Measurements from ENCODE around the gene SYNGAP1. TPM values are rescaled to one million over a fixed set of nuclear protein-coding genes. Genes with fewer than 3 reads are reported as not detected.
"Not testable (repeated sequence)": the region's sequence is repeated elsewhere in the genome, so short reads cannot be mapped to it uniquely, and the experiment has no call there.

Gene SYNGAP1
- total RNA-seq, 8 experiments from 2014 or later = 5.4 to 21.0 (median 12.9) TPM

DNA sequence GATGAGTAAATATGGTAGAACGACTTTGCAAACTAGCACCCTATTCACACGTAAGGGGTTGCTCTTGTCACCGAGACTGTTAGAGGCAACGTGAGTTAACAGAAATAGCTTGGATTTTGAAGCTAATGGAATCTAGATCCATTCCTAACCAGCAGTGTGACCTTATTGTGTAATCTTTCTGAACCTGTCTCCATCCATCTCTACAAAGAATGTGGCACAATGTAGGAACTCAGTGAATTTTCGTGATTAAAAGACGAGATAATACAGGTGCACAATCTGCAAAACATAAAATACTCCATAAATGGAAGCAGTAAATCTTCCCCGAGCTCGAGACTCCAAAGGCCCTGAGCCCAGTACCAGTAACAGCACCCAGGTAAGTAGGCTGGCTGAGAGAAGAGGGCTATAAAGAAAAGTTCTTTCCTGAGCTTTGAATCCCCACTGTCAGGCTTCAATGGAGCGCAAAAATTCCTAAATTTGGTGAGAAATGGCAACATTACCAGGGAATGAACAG lies 29.0 kb upstream of the SYNGAP1 start:
- peak overlapping the region; percentile 48 to 86 for H3K27ac ChIP-seq
- in situ Hi-C loops (cut with MboI; ENCODE audit: low pct_unique_long_range_greater_than_20kb in 2 of 9, low sequenced_read_pairs in 9 of 9, unreplicated experiment in 9 of 9) = no loop called here
- peak overlapping the region in 3 of 5 donors; percentile 6 to 57 (median 7) for H3K4me3 ChIP-seq
- peaks cover 3 to 10% of the 10 kb centered on the region in 2 donors for H3K4me1 ChIP-seq (replicated peaks in 1 of 2)
- WGBS, 10 experiments = 61 to 96% (median 77%) methylated on average over 3 to 9 of the region's 9 CpGs; no CpG with 5 or more reads in 2 of the 10 experiments
- no peak for ATAC-seq (replicated peaks in 6 of 8)

DNA sequence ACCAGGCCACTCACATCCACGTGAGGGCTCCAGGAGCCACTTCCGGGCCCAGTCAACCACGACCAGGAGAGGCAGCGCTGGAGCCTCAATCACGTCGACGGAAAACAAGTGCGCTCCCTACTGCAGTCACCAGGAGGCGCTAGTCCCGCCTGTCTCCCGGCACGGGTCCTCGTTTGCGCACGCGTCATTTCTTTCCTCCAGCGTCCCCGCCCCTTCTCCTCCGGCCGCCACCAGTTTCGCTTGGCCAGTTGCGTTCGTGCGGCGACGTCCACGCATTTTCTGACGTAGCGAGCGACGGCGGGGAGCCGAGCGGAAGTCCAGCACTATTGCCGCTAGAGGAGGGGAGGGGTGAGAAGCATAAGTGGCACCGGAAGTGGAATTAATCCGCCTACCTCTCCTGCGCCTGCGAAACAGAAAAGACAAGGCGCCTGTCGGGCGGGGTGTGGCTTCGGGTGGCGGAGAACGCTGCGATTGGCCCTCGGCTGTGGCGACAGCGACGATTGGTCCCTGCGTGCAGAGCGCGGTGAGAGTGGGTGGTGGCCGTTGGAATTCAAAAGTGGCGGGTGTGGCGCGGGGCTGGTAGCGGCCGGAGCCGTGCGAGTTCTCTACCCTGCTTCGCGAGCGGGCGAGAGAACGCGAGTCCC lies 28.5 kb upstream of the SYNGAP1 start, which contains the start of gene KIFC1:
KIFC1 (plus strand) TSS at position 546 of the 644 bp plus-strand sequence. CDS start 163 bp downstream, outside the sequence.
- in situ Hi-C loops (cut with MboI; ENCODE audit: low pct_unique_long_range_greater_than_20kb in 2 of 9, low sequenced_read_pairs in 9 of 9, unreplicated experiment in 9 of 9) = no loop called here
- Histone ChIP-seq H3K4me3 (peak within 1 kb of the TSS; percentile 44 to 57 (median 49)), H3K4me1 (replicated peaks in 1 of 2) (peaks cover 3 to 10% of the 10 kb centered on the region in 2 donors), H3K27ac (peak within 1 kb of the TSS; percentile 48 to 86)
- ATAC-seq (replicated peaks in 6 of 8) = peak; percentile 92 to 98 (median 96)
- WGBS, 10 experiments = 0 to 1% (median 0%) methylated on average over 1 to 22 of the region's 67 CpGs; no CpG with 5 or more reads in 2 of the 10 experiments

DNA sequence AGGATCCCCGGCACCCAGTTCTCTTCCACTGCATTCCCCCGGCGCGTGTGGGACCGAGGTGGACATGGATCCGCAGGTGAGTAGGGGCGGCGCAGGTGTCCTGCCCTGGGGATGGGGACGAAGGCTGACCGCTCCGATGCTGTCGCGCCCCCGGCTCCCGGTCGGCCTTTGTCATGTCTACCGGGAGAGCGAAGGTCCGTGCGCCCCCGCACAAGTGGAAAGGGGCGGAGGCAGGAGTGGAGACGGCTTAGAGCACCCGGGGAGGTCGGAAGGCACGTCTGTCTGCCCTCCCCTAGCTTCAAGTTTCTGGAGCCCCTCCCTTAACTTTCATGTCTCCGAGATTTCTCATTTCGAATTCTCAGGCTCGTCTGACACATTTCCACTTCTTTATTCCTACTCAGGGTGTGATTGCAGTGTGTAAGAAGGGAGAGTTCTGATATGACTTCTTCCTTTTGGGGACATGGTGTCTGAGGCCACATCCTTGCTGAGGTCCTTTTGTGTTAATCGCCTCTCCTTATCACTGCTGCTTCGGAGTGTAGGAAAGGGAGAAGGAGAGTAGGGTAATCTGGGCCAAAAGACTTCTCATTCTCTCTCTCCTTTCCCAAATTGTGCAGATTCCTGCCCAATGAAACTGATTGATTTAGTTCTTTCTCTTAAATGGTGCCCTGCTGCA lies 27.8 kb upstream of the SYNGAP1 start:
- ATAC-seq (replicated peaks in 6 of 8) = peak in 6 of 8 experiments; percentile 0 to 6 (median 2)
- H3K27ac ChIP-seq = peak overlapping the region in 1 of 2 donors; percentile 72
- peaks cover 3 to 10% of the 10 kb centered on the region in 2 donors for H3K4me1 ChIP-seq (replicated peaks in 1 of 2)
- H3K4me3 ChIP-seq = peak overlapping the region; percentile 44 to 57 (median 49)
- WGBS, 10 experiments = 0 to 10% (median 0%) methylated on average over 1 to 13 of the region's 31 CpGs; no CpG with 5 or more reads in 3 of the 10 experiments
- in situ Hi-C loops (cut with MboI; ENCODE audit: low pct_unique_long_range_greater_than_20kb in 2 of 9, low sequenced_read_pairs in 9 of 9, unreplicated experiment in 9 of 9) = no loop called here

DNA sequence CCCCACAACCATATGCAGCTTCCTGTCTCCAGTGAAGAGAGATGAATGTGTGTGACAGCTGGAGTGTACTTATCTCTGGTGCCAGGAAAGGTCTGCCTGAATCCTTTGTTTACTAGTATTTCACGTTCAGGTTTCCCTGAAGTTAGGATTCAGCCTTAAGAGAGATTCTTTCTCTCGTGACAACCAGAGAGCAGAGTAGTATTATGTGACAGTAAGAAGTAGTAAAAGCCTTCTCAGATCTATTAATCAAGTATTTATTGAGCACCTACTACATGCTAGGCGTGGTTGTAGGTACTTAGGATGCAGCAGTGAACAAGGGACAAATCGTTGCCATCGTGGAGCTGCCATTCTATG lies 27.3 kb upstream of the SYNGAP1 start:
- ATAC-seq (replicated peaks in 6 of 8) = no peak
- 9 to 63% (median 34%) methylated on average over 1 to 5 of the region's 5 CpGs; no CpG with 5 or more reads in 1 of the 10 experiments for WGBS, 10 experiments
- H3K27ac ChIP-seq = no peak overlapping the region
- peak overlapping the region in 4 of 5 donors; percentile 45 to 57 (median 50) for H3K4me3 ChIP-seq
- peaks cover 3 to 10% of the 10 kb centered on the region in 2 donors for H3K4me1 ChIP-seq (replicated peaks in 1 of 2)
- in situ Hi-C loops (cut with MboI; ENCODE audit: low pct_unique_long_range_greater_than_20kb in 2 of 9, low sequenced_read_pairs in 9 of 9, unreplicated experiment in 9 of 9) = no loop called here

DNA sequence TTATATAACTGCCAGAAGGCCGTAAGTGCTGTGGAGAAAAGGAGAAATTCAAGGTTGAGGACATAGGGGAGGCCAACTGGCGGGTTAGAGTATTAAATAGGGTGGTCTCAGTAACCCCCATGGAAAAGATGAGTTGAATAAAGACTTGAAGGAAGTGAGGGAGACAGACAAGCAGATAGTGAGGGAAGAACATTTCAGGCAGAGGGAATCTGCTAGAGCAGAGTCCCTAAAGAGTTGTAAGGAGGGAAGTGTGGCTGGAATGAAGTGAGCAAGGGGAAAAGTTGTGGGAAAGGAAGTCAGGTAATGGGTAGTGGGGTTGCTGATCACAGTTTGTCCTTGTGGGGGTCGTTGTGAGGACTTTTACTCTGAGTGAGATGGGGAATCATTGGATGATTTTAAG lies 26.9 kb upstream of the SYNGAP1 start:
- 8 to 60% (median 40%) methylated on average over 1 to 3 of the region's 3 CpGs; no CpG with 5 or more reads in 2 of the 10 experiments for WGBS, 10 experiments
- Histone ChIP-seq H3K4me1 (replicated peaks in 1 of 2) (peaks cover 3 to 10% of the 10 kb centered on the region in 2 donors), H3K27ac (no peak overlapping the region), H3K4me3 (peak overlapping the region in 1 of 5 donors; percentile 57)
- no peak for ATAC-seq (replicated peaks in 6 of 8)
- in situ Hi-C loops (cut with MboI; ENCODE audit: low pct_unique_long_range_greater_than_20kb in 2 of 9, low sequenced_read_pairs in 9 of 9, unreplicated experiment in 9 of 9) = no loop called here

DNA sequence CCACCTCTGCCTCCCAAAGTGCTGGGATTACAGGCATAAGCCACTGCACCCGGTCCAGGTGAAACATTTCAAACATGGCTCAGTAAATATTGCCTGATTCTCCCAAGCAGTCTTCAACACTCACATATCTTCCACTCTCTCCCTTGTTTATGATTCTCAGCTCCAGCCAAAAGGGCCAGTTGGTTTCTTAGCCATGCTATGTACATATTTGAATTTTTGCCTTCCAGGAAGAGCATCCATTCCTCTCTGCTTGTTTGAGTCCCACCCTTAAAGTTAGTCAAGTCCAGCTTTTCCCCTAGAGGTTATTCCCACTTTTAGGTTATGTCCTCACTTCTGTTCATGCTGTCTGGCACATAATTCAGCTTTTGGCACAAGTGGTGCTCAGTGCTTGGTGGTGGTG lies 22.3 kb upstream of the SYNGAP1 start:
- WGBS, 10 experiments = 80 to 100% (median 82%) methylated on average over 1 of the region's 1 CpG; no CpG with 5 or more reads in 6 of the 10 experiments
- Histone ChIP-seq H3K4me1 (replicated peaks in 1 of 2) (peaks cover 0 to 3% of the 10 kb centered on the region in 2 donors), H3K4me3 (no peak overlapping the region), H3K27ac (no peak overlapping the region)
- peak in 3 of 8 experiments; percentile 48 to 61 (median 60) for ATAC-seq (replicated peaks in 6 of 8)
- in situ Hi-C loops (cut with MboI; ENCODE audit: low pct_unique_long_range_greater_than_20kb in 2 of 9, low sequenced_read_pairs in 9 of 9, unreplicated experiment in 9 of 9) = no loop called here

DNA sequence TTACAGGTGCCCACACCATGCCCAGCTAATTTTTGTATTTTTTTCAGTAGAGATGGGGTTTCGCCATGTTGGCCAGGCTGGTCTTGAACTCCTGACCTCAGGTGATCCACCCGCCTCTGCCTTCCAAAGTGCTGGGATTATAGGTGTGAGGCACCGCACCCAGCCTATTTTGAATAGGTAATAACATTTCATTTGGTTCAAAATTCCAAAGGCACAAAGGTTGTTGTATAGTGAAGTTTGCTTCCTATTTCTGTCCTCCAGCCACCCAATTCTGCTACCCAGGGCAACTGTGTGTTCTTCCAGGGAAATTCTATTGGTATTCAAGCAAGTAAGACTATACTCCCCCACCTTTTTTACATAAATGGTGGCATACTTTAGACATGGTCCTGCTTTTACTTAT lies 21.3 kb upstream of the SYNGAP1 start:
- H3K27ac ChIP-seq; ATAC-seq (replicated peaks in 6 of 8); H3K4me1 ChIP-seq (replicated peaks in 1 of 2); in situ Hi-C loops (cut with MboI; ENCODE audit: low pct_unique_long_range_greater_than_20kb in 2 of 9, low sequenced_read_pairs in 9 of 9, unreplicated experiment in 9 of 9); H3K4me3 ChIP-seq: not testable (repeated sequence)
- WGBS, 10 experiments = 88 to 100% (median 100%) methylated on average over 1 to 3 of the region's 3 CpGs; no CpG with 5 or more reads in 4 of the 10 experiments

DNA sequence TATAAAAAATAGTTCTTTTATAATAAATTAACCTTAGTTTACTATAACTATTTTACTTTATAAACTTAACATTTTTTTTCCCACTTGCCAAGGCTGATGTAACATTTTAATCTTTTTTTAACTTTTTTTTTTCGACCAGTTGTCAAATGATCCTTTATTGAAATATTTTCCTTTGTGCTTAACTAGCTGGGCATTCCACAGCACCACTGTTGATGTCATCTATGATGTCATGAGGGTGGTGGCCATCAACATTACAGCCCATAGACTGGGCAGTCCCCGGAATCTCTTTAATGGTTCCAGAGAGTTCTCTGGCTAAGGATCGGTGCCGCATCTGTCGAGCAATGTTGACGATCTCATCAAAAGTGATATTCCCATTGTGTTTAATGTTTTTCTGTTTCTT lies 20.0 kb upstream of the SYNGAP1 start:
- ATAC-seq (replicated peaks in 6 of 8) = not testable (repeated sequence)

DNA sequence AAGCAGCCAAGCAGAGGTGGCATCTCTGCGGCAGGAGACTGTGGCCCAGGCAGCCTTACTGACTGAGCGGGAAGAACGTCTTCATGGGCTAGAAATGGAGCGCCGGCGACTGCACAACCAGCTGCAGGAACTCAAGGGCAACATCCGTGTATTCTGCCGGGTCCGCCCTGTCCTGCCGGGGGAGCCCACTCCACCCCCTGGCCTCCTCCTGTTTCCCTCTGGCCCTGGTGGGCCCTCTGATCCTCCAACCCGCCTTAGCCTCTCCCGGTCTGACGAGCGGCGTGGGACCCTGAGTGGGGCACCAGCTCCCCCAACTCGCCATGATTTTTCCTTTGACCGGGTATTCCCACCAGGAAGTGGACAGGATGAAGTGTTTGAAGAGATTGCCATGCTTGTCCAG lies 15.0 kb upstream of the SYNGAP1 start:
- H3K4me1 ChIP-seq (replicated peaks in 1 of 2) = no peaks in the 10 kb centered on the region
- 94 to 100% methylated on average over 3 to 7 of the region's 17 CpGs; no CpG with 5 or more reads in 8 of the 10 experiments for WGBS, 10 experiments
- no peak overlapping the region for H3K27ac ChIP-seq
- no peak for ATAC-seq (replicated peaks in 6 of 8)
- in situ Hi-C loops (cut with MboI; ENCODE audit: low pct_unique_long_range_greater_than_20kb in 2 of 9, low sequenced_read_pairs in 9 of 9, unreplicated experiment in 9 of 9) = no loop called here
- no peak overlapping the region for H3K4me3 ChIP-seq

More for the DNA sequence above, 20.0 kb upstream of the SYNGAP1 start:
- H3K4me3 ChIP-seq; H3K27ac ChIP-seq; in situ Hi-C loops (cut with MboI; ENCODE audit: low pct_unique_long_range_greater_than_20kb in 2 of 9, low sequenced_read_pairs in 9 of 9, unreplicated experiment in 9 of 9); H3K4me1 ChIP-seq (replicated peaks in 1 of 2): not testable (repeated sequence)
- WGBS, 10 experiments = 86 to 100% (median 95%) methylated on average over 1 to 6 of the region's 6 CpGs; no CpG with 5 or more reads in 2 of the 10 experiments

DNA sequence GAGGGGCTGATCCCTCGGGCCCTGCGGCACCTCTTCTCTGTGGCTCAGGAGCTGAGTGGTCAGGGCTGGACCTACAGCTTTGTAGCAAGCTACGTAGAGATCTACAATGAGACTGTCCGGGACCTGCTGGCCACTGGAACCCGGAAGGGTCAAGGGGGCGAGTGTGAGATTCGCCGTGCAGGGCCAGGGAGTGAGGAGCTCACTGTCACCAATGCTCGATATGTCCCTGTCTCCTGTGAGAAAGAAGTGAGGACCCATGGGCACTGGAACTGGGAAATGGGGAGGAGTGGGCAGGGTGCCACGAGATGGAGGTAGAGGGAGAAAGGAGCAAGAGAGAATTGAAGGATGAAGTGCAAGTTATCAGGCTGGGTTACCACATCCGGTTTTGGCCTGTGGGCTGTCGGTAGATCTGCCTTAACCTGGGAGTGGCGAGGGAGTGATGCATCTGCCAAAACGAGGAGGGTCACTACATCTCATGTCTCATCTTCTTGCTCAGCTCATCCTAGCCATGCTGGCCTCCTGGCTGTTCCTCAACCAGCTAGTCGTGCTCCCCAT lies 14.4 kb upstream of the SYNGAP1 start:
- no peak for ATAC-seq (replicated peaks in 6 of 8)
- in situ Hi-C loops (cut with MboI; ENCODE audit: low pct_unique_long_range_greater_than_20kb in 2 of 9, low sequenced_read_pairs in 9 of 9, unreplicated experiment in 9 of 9) = no loop called here
- Histone ChIP-seq H3K27ac (no peak overlapping the region), H3K4me3 (no peak overlapping the region), H3K4me1 (replicated peaks in 1 of 2) (no peaks in the 10 kb centered on the region)
- WGBS, 10 experiments = 76 to 100% (median 94%) methylated on average over 1 to 4 of the region's 15 CpGs; no CpG with 5 or more reads in 3 of the 10 experiments

DNA sequence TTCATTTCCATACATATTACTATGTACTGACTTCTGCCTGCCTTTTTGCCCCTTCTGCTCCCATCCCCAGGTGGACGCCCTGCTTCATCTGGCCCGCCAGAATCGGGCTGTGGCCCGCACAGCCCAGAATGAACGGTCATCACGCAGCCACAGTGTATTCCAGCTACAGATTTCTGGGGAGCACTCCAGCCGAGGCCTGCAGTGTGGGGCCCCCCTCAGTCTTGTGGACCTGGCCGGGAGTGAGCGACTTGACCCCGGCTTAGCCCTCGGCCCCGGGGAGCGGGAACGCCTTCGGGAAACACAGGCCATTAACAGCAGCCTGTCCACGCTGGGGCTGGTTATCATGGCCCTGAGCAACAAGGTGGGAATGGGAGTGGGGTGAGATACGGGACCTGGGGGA lies 13.7 kb upstream of the SYNGAP1 start:
- Histone ChIP-seq H3K4me3 (no peak overlapping the region), H3K4me1 (replicated peaks in 1 of 2) (no peaks in the 10 kb centered on the region), H3K27ac (no peak overlapping the region)
- in situ Hi-C loops (cut with MboI; ENCODE audit: low pct_unique_long_range_greater_than_20kb in 2 of 9, low sequenced_read_pairs in 9 of 9, unreplicated experiment in 9 of 9) = no loop called here
- ATAC-seq (replicated peaks in 6 of 8) = no peak
- WGBS, 10 experiments = 96 to 100% (median 100%) methylated on average over 1 to 5 of the region's 17 CpGs; no CpG with 5 or more reads in 5 of the 10 experiments

DNA sequence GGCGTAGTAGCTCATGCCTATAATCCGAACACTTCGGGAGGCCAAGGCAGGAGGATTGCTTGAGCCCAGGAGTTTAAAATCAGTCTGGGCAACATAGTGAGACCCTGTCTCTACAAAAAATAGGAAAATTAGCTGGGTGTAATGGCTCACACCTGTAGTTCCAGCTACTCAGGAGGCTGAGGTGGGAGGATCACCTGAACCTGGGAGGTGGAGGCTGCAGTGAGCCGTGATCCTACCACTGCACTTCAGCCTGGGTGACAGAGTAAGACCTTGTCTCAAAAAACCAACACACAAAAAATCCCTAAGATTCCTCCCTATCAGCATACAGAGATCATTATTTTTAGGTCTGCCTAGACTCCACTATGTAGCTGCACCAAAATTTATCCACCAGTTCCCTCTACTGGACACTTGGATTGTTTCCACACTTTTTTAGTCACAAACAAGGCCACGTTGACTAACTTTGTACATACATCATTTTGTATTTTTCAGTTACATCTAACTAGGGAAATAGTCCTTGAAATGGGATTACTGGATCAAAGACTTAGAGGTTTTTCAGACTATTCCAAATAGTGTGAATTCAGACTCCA lies 12.6 kb upstream of the SYNGAP1 start:
- peaks cover 7 to 9% of the 10 kb centered on the region in 2 donors for H3K4me1 ChIP-seq (replicated peaks in 1 of 2)
- H3K27ac ChIP-seq = no peak overlapping the region
- ATAC-seq (replicated peaks in 6 of 8) = peak in 2 of 8 experiments; percentile 1
- in situ Hi-C loops (cut with MboI; ENCODE audit: low pct_unique_long_range_greater_than_20kb in 2 of 9, low sequenced_read_pairs in 9 of 9, unreplicated experiment in 9 of 9) = no loop called here
- H3K4me3 ChIP-seq = no peak overlapping the region
- WGBS, 10 experiments = 71 to 100% (median 89%) methylated on average over 2 to 5 of the region's 5 CpGs; no CpG with 5 or more reads in 4 of the 10 experiments

Data from motor neuron (in vitro differentiated cells).